Activated B cell treated with CpG ODN at 0.5 μM for 24 hours (primary cell): Measurements from ENCODE around the gene PDYN. TPM values are rescaled to one million over a fixed set of nuclear protein-coding genes. Genes with fewer than 3 reads are reported as not detected.

Source experiments
- ATAC-seq: fragments of 200-7000 bp; cut with Tn5 transposase; one replicate; pipeline ENCODE4 v1.10.0; 2021; ENCODE audit warnings: low read depth, mild to moderate bottlenecking, moderate library complexity
- CTCF ChIA-PET: fragments of 350-600 bp; sonication (Branson Sonifier 250); formaldehyde crosslinking; loops from one replicate; lab custom pipeline; 2021; ENCODE audit warnings: antibody characterized with exemption; lab: Charles Lee
- POLR2A ChIA-PET: fragments of 350-600 bp; sonication (Branson Sonifier 250); formaldehyde crosslinking; loops from one replicate; lab custom pipeline; 2021; ENCODE audit warnings: antibody characterized with exemption; lab: Charles Lee
- DNase-seq: peaks from one replicate; pipeline ENCODE4 v3.0.0; 2022
- H3K27ac Mint-ChIP-seq: one replicate; pipeline ENCODE4 v1.8.0; 2020; ENCODE audit warnings: mixed read lengths
- H3K27me3 Mint-ChIP-seq: one replicate; pipeline ENCODE4 v1.8.0; 2021; ENCODE audit warnings: mixed read lengths
- H3K36me3 Mint-ChIP-seq: one replicate; pipeline ENCODE4 v1.8.0; 2021; ENCODE audit warnings: low read depth, mixed read lengths
- H3K4me1 Mint-ChIP-seq: one replicate; pipeline ENCODE4 v1.8.0; 2021; ENCODE audit warnings: mixed read lengths
- H3K4me3 Mint-ChIP-seq: one replicate; pipeline ENCODE4 v1.8.0; 2020; ENCODE audit warnings: mild to moderate bottlenecking, mixed read lengths
- H3K9me3 Mint-ChIP-seq: one replicate; pipeline ENCODE4 v1.8.0; 2020; ENCODE audit warnings: mixed read lengths
- CTCF ChIP-seq: fragments of 200-600 bp; IDR thresholded peaks from one replicate; pipeline ENCODE4 v1.8.0; 2022; ENCODE audit warnings: antibody characterized with exemption, mild to moderate bottlenecking
- intact Hi-C: fragments of 100-400 bp; cut with micrococcal nuclease; formaldehyde crosslinking; loops from one replicate; pipeline ENCODE4 v1.15.1; 2024
- total RNA-seq: library from RNA; stranded (reverse); gene quantifications from 2 replicates; pipeline ENCODE4 v1.2.3, GENCODE V29; 2022

PDYN gene
- total RNA-seq, 1 donor from 2014 or later = not detected

GRCh38 chr20:1982686-1983085 lies 11.2 kb downstream of the PDYN start:
- H3K4me3 Mint-ChIP-seq = no peak overlapping the region
- intact Hi-C loops = no loop called here

GRCh38 chr20:1979106-1979778 lies 14.6 kb downstream of the PDYN start:
- no peak overlapping the region for H3K4me3 Mint-ChIP-seq

More at GRCh38 chr20:1982686-1983085, 11.2 kb downstream of the PDYN start:
- H3K9me3 Mint-ChIP-seq = no peaks in the 10 kb centered on the region
- DNase-seq = no peak
- no peaks in the 10 kb centered on the region for H3K4me1 Mint-ChIP-seq
- no peak overlapping the region for H3K27ac Mint-ChIP-seq
- ATAC-seq = no peak
- peaks cover 35% of the 10 kb centered on the region for H3K27me3 Mint-ChIP-seq
- no peak for TF ChIP-seq CTCF
- POLR2A ChIA-PET = no interaction called here
- H3K36me3 Mint-ChIP-seq = no peaks in the 10 kb centered on the region
- CTCF ChIA-PET = no interaction called here

GRCh38 chr20:1975291-1975690 lies 18.6 kb downstream of the PDYN start:
- TF ChIP-seq CTCF = no peak
- no peak for DNase-seq
- Mint-ChIP-seq H3K9me3 (no peaks in the 10 kb centered on the region), H3K4me1 (no peaks in the 10 kb centered on the region), H3K27ac (no peak overlapping the region), H3K4me3 (no peak overlapping the region), H3K27me3 (peaks cover 26% of the 10 kb centered on the region), H3K36me3 (no peaks in the 10 kb centered on the region)
- ChIA-PET POLR2A (no interaction called here), CTCF (interaction anchor here (1.1 to 1.5 kb wide), 2 partner anchors 9 to 198 kb away, joined by 3 read pairs; no protein-coding TSS in a partner anchor)
- no peak for ATAC-seq
- intact Hi-C loops = no loop called here

More at GRCh38 chr20:1979106-1979778, 14.6 kb downstream of the PDYN start:
- CTCF ChIA-PET = no interaction called here
- intact Hi-C loops = no loop called here
- Mint-ChIP-seq H3K4me1 (no peaks in the 10 kb centered on the region), H3K27me3 (peaks cover 30% of the 10 kb centered on the region), H3K36me3 (no peaks in the 10 kb centered on the region), H3K9me3 (no peaks in the 10 kb centered on the region), H3K27ac (no peak overlapping the region)
- ATAC-seq (no peak), DNase-seq (no peak)
- POLR2A ChIA-PET = no interaction called here
- TF ChIP-seq CTCF = no peak

GRCh38 chr20:1973601-1974440 lies 20.0 kb downstream of the PDYN start:
- no peak for TF ChIP-seq CTCF
- intact Hi-C loops = no loop called here
- DNase-seq = no peak
- ChIA-PET CTCF (no interaction called here), POLR2A (no interaction called here)
- no peak overlapping the region for H3K4me3 Mint-ChIP-seq
- H3K4me1 Mint-ChIP-seq = no peaks in the 10 kb centered on the region
- no peaks in the 10 kb centered on the region for H3K9me3 Mint-ChIP-seq
- no peak overlapping the region for H3K27ac Mint-ChIP-seq
- H3K36me3 Mint-ChIP-seq = no peaks in the 10 kb centered on the region
- peaks cover 20% of the 10 kb centered on the region for H3K27me3 Mint-ChIP-seq
- ATAC-seq = no peak
